Measurements from ENCODE around the gene KLK6. TPM values are rescaled to one million over a fixed set of nuclear protein-coding genes. Genes with fewer than 3 reads are reported as not detected.

KLK6 gene
- polyA plus RNA-seq, 2 of the 4 experiments (the other 2 are of a cell fraction): 0.13 TPM; not detected in 1

- ChIA-PET POLR2A (no interaction called here), CTCF (interaction anchor here (1.0 kb wide), 1 partner anchor 48 kb away, joined by 3 read pairs; no protein-coding TSS in a partner anchor)
- peaks cover under 1% of the 10 kb centered on the region; the same call in 1 of the 3 replicates for H3K9me3 ChIP-seq
- no peak overlapping the region for H3K4me3 ChIP-seq
- FAIRE-seq: no peak
- no peak for ATAC-seq
- no peaks in the 10 kb centered on the region for H3K4me1 ChIP-seq
- H3K27ac ChIP-seq: no peak overlapping the region
- no peak for DNase-seq (ENCODE audit: low read depth in 1 of 2, low spot score in 1 of 2)
- TF ChIP-seq ZNF302 (CRISPR knock-in tag; IDR thresholded peaks at IDR 0.05): no peak
- TF ChIP-seq RARB (CRISPR knock-in tag; IDR thresholded peaks at IDR 0.05): no peak
- no peak for TF ChIP-seq HEYL (CRISPR knock-in tag; IDR thresholded peaks at IDR 0.05)
- no peak for TF ChIP-seq NPAS2 (CRISPR knock-in tag; IDR thresholded peaks at IDR 0.05; ENCODE audit: borderline replicate concordance)
- no peak for TF ChIP-seq EHMT2 (IDR thresholded peaks at IDR 0.05; ENCODE audit: low read depth)
- TF ChIP-seq HDAC2 (IDR thresholded peaks at IDR 0.05): no peak
- no peak for TF ChIP-seq RFX5 (IDR thresholded peaks at IDR 0.05)
- TF ChIP-seq ESRRA (IDR thresholded peaks at IDR 0.05; ENCODE audit: borderline replicate concordance, low read length): no peak
- TF ChIP-seq CHD4 (IDR thresholded peaks at IDR 0.05; ENCODE audit: borderline replicate concordance): no peak
- TF ChIP-seq ZFP36 (IDR thresholded peaks at IDR 0.05; ENCODE audit: borderline replicate concordance, partially characterized antibody): no peak
- no peak for TF ChIP-seq HOXB13 (CRISPR knock-in tag; IDR thresholded peaks at IDR 0.05; ENCODE audit: low read depth)
- no peak for TF ChIP-seq MAFK (IDR thresholded peaks at IDR 0.05; ENCODE audit: partially characterized antibody)
- TF ChIP-seq, protein P1, sequence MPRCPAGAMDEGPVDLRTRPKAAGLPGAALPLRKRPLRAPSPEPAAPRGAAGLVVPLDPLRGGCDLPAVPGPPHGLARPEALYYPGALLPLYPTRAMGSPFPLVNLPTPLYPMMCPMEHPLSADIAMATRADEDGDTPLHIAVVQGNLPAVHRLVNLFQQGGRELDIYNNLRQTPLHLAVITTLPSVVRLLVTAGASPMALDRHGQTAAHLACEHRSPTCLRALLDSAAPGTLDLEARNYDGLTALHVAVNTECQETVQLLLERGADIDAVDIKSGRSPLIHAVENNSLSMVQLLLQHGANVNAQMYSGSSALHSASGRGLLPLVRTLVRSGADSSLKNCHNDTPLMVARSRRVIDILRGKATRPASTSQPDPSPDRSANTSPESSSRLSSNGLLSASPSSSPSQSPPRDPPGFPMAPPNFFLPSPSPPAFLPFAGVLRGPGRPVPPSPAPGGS (IDR thresholded peaks at IDR 0.05): no peak
- TF ChIP-seq, protein P2, sequence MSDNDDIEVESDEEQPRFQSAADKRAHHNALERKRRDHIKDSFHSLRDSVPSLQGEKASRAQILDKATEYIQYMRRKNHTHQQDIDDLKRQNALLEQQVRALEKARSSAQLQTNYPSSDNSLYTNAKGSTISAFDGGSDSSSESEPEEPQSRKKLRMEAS (IDR thresholded peaks at IDR 0.05): no peak
- TF ChIP-seq USF2 (IDR thresholded peaks at IDR 0.05): no peak
- TF ChIP-seq JUNB (IDR thresholded peaks at IDR 0.05): no peak
- TF ChIP-seq REST (IDR thresholded peaks at IDR 0.05): no peak
- no peak for TF ChIP-seq SMC3 (IDR thresholded peaks at IDR 0.05)
- H3K4me2 ChIP-seq: no peak overlapping the region
- 46% methylated on average over 6 of the region's 7 CpGs for WGBS (ENCODE audit: missing lambda C conversion rate)
These were observed 527 bp downstream of the KLK6 start for GRCh38 chr19:50968716-50969412.

- TF ChIP-seq RCOR1 (IDR thresholded peaks at IDR 0.05; ENCODE audit: low read depth, low read length) (no peak), ZSCAN20 (CRISPR knock-in tag; IDR thresholded peaks at IDR 0.05) (no peak), CEBPB (IDR thresholded peaks at IDR 0.05) (no peak), JUNB (IDR thresholded peaks at IDR 0.05) (no peak), CBX8 (IDR thresholded peaks at IDR 0.05) (no peak), ZNF302 (CRISPR knock-in tag; IDR thresholded peaks at IDR 0.05) (no peak), NR3C1 (IDR thresholded peaks at IDR 0.05) (no peak), MAFK (IDR thresholded peaks at IDR 0.05; ENCODE audit: partially characterized antibody) (no peak), KDM5A (IDR thresholded peaks at IDR 0.05) (no peak), FOXS1 (CRISPR knock-in tag; IDR thresholded peaks at IDR 0.05) (no peak), HOXB5 (CRISPR knock-in tag; IDR thresholded peaks at IDR 0.05) (no peak)
- TF ChIP-seq, protein P2 (IDR thresholded peaks at IDR 0.05): no peak
- H3K27ac ChIP-seq: no peak overlapping the region
- H3K4me2 ChIP-seq: no peak overlapping the region
- peaks cover 5% of the 10 kb centered on the region; the same call in 1 of the 3 replicates for H3K9me3 ChIP-seq
- 62% methylated on average over 20 of the region's 20 CpGs for WGBS (ENCODE audit: missing lambda C conversion rate)
- no peak for FAIRE-seq
- H3K4me1 ChIP-seq: no peaks in the 10 kb centered on the region
- ChIA-PET CTCF (interaction anchor here (0.7 to 1.4 kb wide), 3 partner anchors 38 to 126 kb away, joined by 3 to 4 read pairs (median 3); no protein-coding TSS in a partner anchor), POLR2A (no interaction called here)
- H3K4me3 ChIP-seq: no peak overlapping the region
- DNase-seq (ENCODE audit: low read depth in 1 of 2, low spot score in 1 of 2): no peak
- no peak for ATAC-seq
These were observed 1.3 kb downstream of the KLK6 start for GRCh38 chr19:50967929-50968715.
